GM12878 (cell line): ENCODE data around the gene NID1. TPM values are rescaled to one million over a fixed set of nuclear protein-coding genes. Genes with fewer than 3 reads are reported as not detected.

Source experiments
- BCLAF1 ChIP-seq: fragments of 450-650 bp; IDR thresholded peaks from 2 replicates; pipeline ENCODE4 v1.6.1; 2017; ENCODE audit warnings: antibody characterized with exemption, mild to moderate bottlenecking, moderate library complexity
- BMI1 ChIP-seq: fragments of 450-650 bp; IDR thresholded peaks from 2 replicates; pipeline ENCODE4 v1.6.1; 2016; ENCODE audit warnings: mild to moderate bottlenecking, moderate library complexity, borderline replicate concordance
- CREB1 ChIP-seq: IDR thresholded peaks from 2 replicates; pipeline ENCODE4 v1.6.1; 2012; ENCODE audit warnings: low read depth, mild to moderate bottlenecking, inconsistent platforms
- CTCF ChIP-seq, 3 experiments: IDR thresholded peaks in 2 of 3; conservative IDR thresholded peaks in 1 of 3; 2 replicates each; pipeline ENCODE4 v1.5.1; 2011; ENCODE audit warnings: low read depth in 3 of 3, low read length in 3 of 3, mild to moderate bottlenecking in 3 of 3, control low read depth in 2 of 3, moderate library complexity in 2 of 3, inconsistent platforms in 1 of 3, mixed read lengths in 1 of 3; ENCODE audit not compliant: control insufficient read depth in 2 of 3, insufficient read depth in 1 of 3; ENCODE audit errors: extremely low read depth in 1 of 3
- GABPA ChIP-seq: IDR thresholded peaks from 2 replicates; pipeline ENCODE4 v1.6.1; 2014; ENCODE audit warnings: antibody characterized with exemption, low read depth, mild to moderate bottlenecking, inconsistent platforms
- MTA3 ChIP-seq: IDR thresholded peaks from 2 replicates; pipeline ENCODE4 v1.6.1; 2012; ENCODE audit warnings: low read length, inconsistent platforms, borderline replicate concordance
- MYC ChIP-seq: IDR thresholded peaks from 2 replicates; pipeline ENCODE4 v1.6.1; 2011; ENCODE audit warnings: mild to moderate bottlenecking, low read length, moderate library complexity, inconsistent platforms; ENCODE audit not compliant: insufficient read depth, insufficient replicate concordance, insufficient read length, severe bottlenecking
- NKRF ChIP-seq: fragments of 450-650 bp; conservative IDR thresholded peaks from 2 replicates; pipeline ENCODE4 v1.6.1; 2017; ENCODE audit warnings: mild to moderate bottlenecking, moderate library complexity
- RBBP5 ChIP-seq: fragments of 200-600 bp; sonication (generic); conservative IDR thresholded peaks from 2 replicates; pipeline ENCODE4 v1.6.1; 2016
- SRF ChIP-seq, 2 experiments: IDR thresholded peaks; 2 replicates each; pipeline ENCODE4 v1.6.1; 2011; ENCODE audit warnings: low read depth in 2 of 2, low read length in 2 of 2, mild to moderate bottlenecking in 1 of 2, moderate library complexity in 1 of 2
- STAT3 ChIP-seq: IDR thresholded peaks from 2 replicates; pipeline ENCODE4 v1.6.1; 2011; ENCODE audit warnings: low read depth, low read length, improper control_type of control experiment
- TBL1XR1 ChIP-seq: IDR thresholded peaks from 2 replicates; pipeline ENCODE4 v1.6.1; 2012; ENCODE audit warnings: low read depth, low read length, improper control_type of control experiment
- WRNIP1 ChIP-seq: IDR thresholded peaks from 2 replicates; pipeline ENCODE4 v1.6.1; 2011; ENCODE audit warnings: low read depth, low read length, improper control_type of control experiment, borderline replicate concordance
- ZNF384 ChIP-seq: IDR thresholded peaks from 2 replicates; pipeline ENCODE4 v1.6.1; 2012; ENCODE audit warnings: low read depth, mild to moderate bottlenecking, low read length, improper control_type of control experiment, borderline replicate concordance
- polyA plus RNA-seq, 11 experiments: library from polyadenylated mRNA; depleted of rRNA in 4 of 11; unstranded in 6 of 11; stranded (reverse) in 5 of 11; fragments of >200 nt; fragmentation: Nextera tagmentation in 4 of 11; fragmentation: Illumina TruSeq in 1 of 11; extraction: Ambion mirVana in 4 of 11; extraction: Trizol in 1 of 11; gene quantifications; 1 replicate in 1 of 11; 2 replicates in 10 of 11; pipeline versions ENCODE4 v1.2.1 to v1.2.3, GENCODE V29; 2011 to 2016; ENCODE audit warnings: inconsistent platforms in 2 of 11, missing spikeins in 2 of 11, low read depth in 1 of 11
- total RNA-seq, 4 experiments: library from RNA; depleted of rRNA in 3 of 4; stranded (reverse); fragments of >200 nt in 3 of 4; fragmentation: Illumina TruSeq in 1 of 4; extraction: Trizol in 1 of 4; gene quantifications; 2 replicates each; pipeline versions ENCODE4 v1.2.1 to v1.2.3, GENCODE V29; 2013 to 2021
- TF ChIP-seq, protein P1 (sequence below): fragments of 450-650 bp; formaldehyde crosslinking; IDR thresholded peaks from 2 replicates; pipeline ENCODE4 v1.4.0; 2022; ENCODE audit warnings: mild to moderate bottlenecking, moderate library complexity

Gene NID1
- total and polyA plus RNA-seq, 10 of the 15 experiments (the other 5 are each of a cell fraction or from before 2014, with no cell fraction given) = 4.2 to 25.7 (median 11.3) TPM

- TF ChIP-seq, protein P1, sequence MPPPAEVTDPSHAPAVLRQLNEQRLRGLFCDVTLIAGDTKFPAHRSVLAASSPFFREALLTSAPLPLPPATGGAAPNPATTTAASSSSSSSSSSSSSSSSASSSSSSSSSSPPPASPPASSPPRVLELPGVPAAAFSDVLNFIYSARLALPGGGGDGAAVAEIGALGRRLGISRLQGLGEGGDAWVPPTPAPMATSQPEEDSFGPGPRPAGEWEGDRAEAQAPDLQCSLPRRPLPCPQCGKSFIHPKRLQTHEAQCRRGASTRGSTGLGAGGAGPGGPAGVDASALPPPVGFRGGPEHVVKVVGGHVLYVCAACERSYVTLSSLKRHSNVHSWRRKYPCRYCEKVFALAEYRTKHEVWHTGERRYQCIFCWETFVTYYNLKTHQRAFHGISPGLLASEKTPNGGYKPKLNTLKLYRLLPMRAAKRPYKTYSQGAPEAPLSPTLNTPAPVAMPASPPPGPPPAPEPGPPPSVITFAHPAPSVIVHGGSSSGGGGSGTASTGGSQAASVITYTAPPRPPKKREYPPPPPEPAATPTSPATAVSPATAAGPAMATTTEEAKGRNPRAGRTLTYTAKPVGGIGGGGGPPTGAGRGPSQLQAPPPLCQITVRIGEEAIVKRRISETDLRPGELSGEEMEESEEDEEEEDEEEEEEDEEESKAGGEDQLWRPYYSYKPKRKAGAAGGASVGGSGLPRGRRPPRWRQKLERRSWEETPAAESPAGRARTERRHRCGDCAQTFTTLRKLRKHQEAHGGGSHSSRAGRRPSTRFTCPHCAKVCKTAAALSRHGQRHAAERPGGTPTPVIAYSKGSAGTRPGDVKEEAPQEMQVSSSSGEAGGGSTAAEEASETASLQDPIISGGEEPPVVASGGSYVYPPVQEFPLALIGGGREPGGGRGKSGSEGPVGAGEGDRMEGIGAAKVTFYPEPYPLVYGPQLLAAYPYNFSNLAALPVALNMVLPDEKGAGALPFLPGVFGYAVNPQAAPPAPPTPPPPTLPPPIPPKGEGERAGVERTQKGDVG (CRISPR knock-in tag) = no peak
- no peak for TF ChIP-seq WRNIP1
- TF ChIP-seq TBL1XR1 = 0 out of 2 replicates have a peak, but pooled peaks have one; percentile 25
- TF ChIP-seq RBBP5 = no peak
- no peak; the same call in 1 of the 2 replicates for TF ChIP-seq MTA3
- TF ChIP-seq BCLAF1 = no peak
- no peak for TF ChIP-seq ZNF384
- TF ChIP-seq CREB1 = no peak
- no peak for TF ChIP-seq GABPA
- TF ChIP-seq BMI1 = no peak
- TF ChIP-seq SRF (IDR thresholded peaks at IDR 0.05; ENCODE audit: low read depth in 2 of 2, low read length in 2 of 2) = no peak
- no peak for TF ChIP-seq NKRF
- TF ChIP-seq MYC = no peak
- TF ChIP-seq STAT3 = no peak
- peak; percentile 87 to 95 (median 89); a peak in 5 of 6 replicates for TF ChIP-seq CTCF (IDR thresholded peaks at IDR 0.05 in 2 of 3, conservative IDR thresholded peaks at IDR 0.05 in 1 of 3; ENCODE audit: control insufficient read depth in 2 of 3, extremely low read depth in 1 of 3, insufficient read depth in 1 of 3, low read depth in 3 of 3, low read length in 3 of 3)
Measured at GRCh38 chr1:235971571-235972310, 93.1 kb downstream of the NID1 start (continued).
